HG02759 (cell line): Measurements from ENCODE around the gene FMN1.

Experiments used
- ATAC-seq: cut with Tn5 transposase; IDR thresholded peaks from one replicate; pipeline ENCODE4 v1.9.1; 2021; ENCODE audit warnings: mild to moderate bottlenecking, moderate library complexity; ENCODE audit not compliant: unreplicated experiment

The FMN1 gene

DNA sequence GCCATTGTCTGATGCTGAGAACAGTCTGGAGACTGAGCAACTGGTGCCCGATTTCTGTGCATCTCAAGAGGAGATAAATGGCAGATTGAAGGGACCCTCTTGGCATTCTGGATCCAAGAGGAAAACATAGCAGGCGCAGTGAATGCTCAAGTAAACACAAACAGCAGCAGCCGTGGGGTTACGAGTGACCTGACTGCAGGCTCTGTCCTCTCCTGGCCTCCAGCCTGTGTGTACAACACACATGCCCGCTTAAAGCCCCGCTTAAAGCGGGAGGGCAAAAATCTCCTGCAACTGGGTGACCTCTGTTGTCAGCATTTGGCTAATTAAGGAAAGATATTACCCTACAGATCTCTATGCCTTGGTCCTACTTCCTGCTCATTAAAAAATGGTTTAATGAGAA lies 356.2 kb downstream of the FMN1 start:
- ATAC-seq = no peak

DNA sequence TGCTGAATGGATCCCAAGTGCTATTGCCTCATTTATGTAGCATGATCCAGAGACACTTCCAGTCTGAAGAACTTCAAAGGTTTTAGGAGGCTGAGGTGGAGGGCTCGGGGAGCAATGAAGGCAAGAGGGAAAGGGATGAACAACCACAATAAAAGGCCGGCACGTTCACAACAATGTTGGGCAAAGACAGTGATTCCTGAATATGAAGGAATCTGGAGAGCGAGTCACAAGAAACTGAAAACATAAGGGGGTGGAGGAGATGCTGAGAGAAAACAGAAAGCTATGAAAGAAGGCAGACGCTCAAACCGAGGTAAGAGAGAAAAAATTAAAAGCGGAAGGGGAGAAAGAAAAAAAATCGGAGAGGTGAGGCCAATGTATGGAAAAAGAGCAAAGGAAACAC lies 356.6 kb downstream of the FMN1 start:
- ATAC-seq = no peak

DNA sequence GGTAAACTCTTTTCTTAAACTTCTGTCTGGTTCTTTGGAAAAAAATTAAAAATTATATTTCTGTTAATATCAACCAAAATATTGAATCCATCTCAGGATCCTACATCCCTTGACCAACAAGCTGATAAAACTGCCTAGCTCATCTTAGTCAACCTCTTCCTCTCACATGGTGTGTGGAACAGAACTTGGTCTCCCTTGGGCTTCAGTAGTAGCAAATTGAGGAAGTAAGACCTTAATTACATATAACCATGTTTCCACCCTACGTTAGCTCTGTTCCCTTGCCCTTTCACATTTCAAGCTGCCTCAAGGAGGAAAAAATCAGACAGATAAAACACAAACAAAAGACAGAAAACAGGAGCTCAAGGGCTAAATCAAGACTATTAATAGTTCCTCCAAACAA lies 360.4 kb downstream of the FMN1 start:
- peak; percentile 90 for ATAC-seq

DNA sequence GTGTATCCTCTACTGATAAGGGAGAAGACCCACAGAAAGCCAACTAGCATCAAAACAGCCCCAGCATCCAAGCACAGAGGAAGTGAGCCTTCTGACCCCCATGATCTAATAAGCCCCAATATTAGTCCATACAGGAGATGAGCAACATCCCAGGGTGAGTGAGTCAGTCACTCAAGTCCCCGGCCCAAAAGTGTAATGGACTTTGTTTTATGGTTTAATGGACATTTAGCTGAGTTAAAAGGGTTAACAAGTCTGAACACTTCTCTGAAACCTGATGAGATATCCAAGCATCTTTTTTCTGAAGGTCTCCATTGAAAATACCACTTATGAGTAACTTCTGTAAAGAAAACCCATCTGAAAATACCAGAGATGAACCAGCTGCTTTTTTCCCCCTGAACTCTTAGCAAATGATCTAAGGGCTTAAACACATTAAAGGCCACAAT lies 361.1 kb downstream of the FMN1 start:
- ATAC-seq = no peak

GRCh38 chr15:32831485-32831884 lies 363.0 kb downstream of the FMN1 start:
- ATAC-seq = no peak

- no peak for ATAC-seq
These were observed 364.3 kb downstream of the FMN1 start for GRCh38 chr15:32830241-32830640.

GRCh38 chr15:32829436-32829835 lies 365.1 kb downstream of the FMN1 start:
- no peak for ATAC-seq

GRCh38 chr15:32828507-32829186 lies 365.9 kb downstream of the FMN1 start:
- ATAC-seq = no peak

DNA sequence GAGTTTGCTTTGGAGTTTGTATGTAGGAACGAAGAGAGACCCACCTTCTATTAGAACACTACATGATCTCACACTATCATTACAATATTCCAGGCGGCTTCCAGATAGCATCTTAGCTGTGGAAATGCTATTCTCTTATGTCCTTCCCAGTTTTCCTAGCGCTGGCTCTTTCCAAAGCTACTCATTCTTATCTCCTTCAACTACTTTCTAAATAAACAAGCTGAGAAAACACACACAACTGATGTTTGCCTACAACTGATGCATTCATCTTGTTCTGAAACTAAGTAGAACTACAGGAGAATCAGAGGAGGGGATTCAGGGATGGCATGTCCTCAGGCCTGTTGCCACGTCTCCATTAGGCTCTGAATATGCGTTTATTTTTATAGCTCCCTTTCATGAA lies 367.8 kb downstream of the FMN1 start:
- ATAC-seq = no peak

DNA sequence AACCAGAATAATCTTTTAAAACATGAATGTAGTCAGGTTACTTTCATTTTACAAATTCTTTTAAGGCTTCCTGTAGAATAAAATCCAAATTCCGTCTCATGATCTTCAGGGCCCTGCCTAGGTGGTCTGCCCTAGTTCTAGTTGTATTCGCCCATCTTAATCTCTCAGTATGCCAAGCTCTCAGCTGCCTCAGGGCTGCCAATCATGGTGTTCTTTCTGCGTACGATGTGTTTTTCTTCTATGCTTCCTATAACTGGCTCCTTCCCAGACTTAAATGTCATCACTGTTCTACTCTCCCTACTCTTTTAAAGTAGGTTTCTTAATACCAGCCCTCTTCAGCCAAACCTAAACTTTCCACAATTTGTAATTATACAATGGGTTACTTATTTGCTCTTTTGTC lies 369.3 kb downstream of the FMN1 start:
- ATAC-seq = no peak

DNA sequence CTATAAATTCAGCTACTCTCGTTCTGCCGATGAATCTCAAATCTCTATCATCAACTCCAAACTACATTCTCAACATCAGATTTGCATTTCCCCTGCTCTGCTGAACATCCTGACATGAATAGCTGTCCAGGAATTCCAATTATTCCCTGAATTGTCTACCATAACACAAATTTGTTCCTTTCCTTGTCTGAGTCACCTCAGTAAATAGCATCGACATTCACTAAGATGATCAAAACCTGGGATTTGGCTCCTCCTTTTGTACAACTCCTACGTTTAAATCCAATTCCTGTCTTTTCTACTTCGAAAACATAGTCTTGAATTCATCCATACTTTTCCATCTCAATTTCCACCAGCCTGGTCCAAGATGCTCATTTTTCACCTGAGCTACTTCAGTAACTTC lies 369.7 kb downstream of the FMN1 start:
- ATAC-seq = no peak

DNA sequence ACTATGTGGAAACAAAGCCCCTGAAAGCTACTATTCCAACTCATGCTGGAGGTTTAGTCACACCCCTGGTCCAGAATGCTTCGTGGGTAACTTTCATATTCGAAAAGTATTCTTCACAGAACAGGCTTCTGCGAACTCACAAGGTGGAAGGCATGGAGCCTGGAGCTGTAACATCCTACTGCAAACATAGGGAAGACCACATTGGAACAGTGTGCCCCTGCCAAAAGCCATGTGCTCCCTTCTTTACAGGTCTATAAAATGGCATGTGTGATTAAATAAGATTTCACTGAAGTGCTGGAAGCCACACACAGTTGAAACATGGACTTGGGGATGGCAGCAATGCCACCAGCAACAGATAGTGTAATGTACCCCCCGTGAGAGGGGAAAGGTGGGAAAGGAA lies 370.8 kb downstream of the FMN1 start:
- ATAC-seq = no peak

- ATAC-seq = no peak
These were observed 371.8 kb downstream of the FMN1 start for GRCh38 chr15:32822739-32823138.

DNA sequence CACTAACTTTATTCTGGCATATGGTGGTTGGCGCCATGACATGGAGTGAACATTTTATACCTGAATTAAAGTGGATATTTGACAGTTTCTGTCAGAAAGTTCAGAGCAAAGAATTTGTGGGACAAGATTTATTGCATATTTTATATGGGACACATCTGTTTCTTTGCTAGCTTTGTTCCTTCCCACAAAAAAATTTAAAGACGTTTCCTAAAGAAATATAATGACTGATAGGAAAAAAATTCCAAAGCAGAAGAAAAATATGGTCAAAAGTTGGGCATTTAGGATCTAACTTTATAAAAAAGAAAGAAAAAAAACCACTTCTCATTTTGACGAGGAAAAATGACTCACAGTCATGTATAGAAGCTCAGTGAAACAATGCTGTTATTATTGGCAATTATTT lies 375.1 kb downstream of the FMN1 start:
- no peak for ATAC-seq

DNA sequence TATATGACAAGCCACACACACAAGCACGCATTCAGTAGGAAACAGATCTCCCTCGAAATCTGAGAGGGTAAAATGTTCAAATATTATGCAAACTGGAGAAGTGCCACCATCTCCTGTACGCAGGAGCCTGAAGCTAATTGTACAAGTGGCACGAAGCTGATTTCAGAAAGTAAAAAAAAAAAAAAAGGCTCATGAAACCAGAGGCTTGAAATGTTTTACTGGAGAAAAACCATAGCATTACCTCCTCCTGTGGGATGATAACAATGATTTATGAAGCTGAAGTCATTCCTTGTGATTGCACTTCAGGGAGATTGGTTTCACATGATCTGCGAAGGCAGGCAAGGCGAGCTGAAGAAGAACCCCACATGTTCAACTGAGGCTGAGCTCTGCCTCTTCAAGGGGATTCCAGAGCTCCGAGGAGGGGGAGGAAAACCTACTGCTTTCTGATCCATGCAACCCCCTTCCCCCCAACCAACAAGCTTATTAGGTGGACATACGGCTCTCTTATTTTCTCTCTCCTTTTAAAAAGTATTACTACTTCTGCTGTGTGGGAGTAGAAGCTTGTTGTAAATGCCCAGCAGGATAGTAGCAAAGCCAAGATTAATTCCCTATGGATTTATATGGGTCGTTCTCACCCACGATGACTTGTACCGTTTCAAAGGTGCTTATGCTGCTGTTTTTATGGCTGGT lies 375.6 kb downstream of the FMN1 start:
- ATAC-seq = no peak

GRCh38 chr15:32817577-32817976 lies 376.9 kb downstream of the FMN1 start:
- ATAC-seq = no peak

GRCh38 chr15:32807331-32807730 lies 387.2 kb downstream of the FMN1 start:
- no peak for ATAC-seq

DNA sequence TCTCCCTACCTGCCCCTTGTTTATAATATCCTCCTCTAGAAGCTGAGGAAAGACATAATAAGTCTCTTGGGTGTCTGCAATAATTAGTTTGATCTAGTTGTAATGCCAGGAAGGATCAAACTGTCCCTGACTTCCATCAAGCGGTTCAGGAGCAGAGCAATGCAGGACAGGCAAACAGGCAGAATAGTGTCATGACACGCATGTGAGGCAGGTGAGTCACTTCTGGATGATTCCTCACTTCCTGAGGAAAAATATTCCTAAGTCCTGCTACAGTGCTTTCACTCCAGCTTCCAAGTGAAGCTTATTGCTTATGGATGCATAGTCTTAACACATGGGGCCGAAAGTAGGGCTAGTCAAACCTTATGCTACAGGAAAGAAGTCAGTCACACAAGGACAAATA lies 390.9 kb downstream of the FMN1 start:
- ATAC-seq = no peak

DNA sequence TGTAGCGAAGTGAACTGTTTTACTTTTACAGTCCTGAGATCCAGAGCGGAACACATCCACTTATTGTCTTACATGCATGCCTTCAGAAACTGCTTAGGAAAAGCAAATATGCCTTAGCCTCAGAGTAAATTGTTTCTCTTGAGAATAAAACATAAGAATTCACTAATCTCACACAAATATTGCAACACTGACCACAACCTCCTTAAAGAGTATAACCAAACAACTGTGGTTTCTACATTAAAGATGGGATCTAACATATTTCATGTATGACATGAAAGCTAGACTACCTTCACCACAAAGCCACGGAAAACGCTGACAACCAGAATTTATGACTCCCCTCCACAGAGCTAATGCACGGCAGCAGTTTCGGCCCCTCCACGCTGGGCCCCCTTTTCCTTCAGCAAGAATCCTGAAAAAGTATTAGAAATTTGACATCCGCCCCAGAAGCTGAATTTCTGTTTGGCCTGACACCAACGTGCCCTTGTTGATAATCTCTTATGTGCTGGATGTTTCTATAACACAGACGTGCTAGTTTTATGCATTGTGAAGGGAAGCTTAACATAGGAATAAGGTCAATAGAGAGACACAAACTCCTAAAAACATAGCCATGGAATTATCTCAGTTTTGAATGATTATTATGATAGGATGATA lies 392.1 kb downstream of the FMN1 start:
- ATAC-seq = no peak

DNA sequence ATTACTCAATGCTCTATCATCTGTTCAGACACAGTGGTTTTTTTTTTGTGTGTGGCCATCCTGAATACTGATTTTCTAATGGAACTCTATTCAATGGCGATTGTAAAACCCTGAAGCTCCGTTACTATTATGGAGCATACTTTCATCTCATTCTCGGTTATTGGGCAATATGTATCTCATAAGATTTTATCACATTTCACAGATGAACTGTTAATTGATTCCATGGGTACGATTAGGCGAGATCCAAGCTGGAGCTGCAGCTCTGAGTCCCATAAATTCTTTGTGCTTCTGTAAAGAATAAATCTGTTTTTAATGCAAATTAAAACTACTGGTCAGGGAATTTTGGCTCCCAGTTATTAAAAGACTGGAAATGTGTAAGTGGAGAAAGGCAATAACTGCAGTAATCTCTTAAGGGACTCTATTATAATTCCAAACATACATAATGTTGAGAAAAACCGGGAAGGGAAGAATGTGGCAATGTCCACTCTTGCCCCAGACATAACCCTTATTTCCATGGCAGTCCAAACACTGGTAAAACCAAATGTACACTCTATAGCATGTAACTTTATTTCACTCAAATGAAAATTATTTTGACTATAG lies 394.5 kb downstream of the FMN1 start:
- no peak for ATAC-seq

GRCh38 chr15:32796856-32797255 lies 397.7 kb downstream of the FMN1 start:
- ATAC-seq = no peak

DNA sequence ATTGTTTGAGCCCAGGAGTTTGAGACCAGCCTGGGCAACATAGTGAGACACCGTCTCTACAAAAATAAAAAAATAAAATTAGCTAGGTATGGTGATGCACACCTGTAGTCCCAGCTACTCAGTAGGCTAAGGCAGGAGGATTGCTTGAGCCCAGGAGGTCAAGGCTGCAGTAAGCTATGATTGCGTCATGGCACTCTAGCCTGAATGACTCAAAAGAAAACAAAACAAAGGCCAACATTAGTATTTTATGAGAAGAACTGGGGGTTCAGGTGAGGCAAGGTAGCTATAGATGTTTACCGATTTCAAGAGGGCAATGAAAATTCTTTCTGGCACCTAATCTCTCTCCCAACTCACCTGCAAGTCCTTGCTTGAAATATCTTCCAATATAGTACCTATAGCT lies 399.5 kb downstream of the FMN1 start:
- no peak for ATAC-seq
